ENCODE data around the gene VPS13D.

Gene VPS13D

DNA sequence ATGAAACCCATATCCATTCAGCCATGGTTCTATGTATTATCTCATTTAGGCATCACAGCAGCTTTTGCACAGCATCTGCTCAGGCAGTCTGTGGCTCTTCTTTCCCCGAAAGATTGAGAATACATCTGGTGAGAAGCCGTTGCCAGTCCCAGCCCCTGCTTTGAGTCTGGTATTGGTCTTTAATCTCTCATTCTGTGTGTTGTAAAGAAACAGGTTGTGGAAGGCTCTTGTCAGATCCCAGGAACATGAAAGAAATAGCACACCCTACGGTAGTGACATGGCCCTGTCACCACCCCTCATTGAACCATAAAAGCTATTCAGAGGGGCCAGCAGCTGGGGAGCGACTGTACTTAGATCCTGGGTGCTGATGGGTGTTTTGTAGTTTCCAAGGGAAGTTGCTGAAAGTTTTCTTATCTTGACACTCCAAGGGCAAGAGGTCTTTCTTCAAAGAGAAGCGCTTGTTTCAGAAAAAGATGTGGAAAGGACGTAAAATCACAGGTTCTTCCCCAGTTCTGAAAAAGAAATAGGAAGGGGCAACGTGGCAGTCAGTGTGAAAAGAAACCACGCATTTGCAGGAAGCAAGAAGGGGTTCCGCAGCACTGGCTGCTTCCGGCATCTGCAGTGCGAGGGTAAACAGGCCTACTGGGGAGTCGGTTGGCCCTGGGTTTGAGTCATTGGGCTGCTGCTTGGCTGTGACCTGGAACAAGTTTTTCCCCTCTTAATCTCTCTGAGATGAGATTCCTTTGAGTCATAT is 243.1 kb downstream of the VPS13D start:
- no peak overlapping the region for H3K9ac ChIP-seq (ENCODE audit: low read length)
- H3K36me3 ChIP-seq (ENCODE audit: insufficient read depth, low read length): peaks cover 5% of the 10 kb centered on the region; the same call in 1 of the 2 replicates
- no peak overlapping the region for H2AFZ ChIP-seq (ENCODE audit: low read length)
- no peaks in the 10 kb centered on the region for H3K27me3 ChIP-seq (ENCODE audit: insufficient read depth, low read length)
- no peak overlapping the region for H3K27ac ChIP-seq (ENCODE audit: low read depth, low read length, poor library complexity, severe bottlenecking)
- TF ChIP-seq, protein P1, sequence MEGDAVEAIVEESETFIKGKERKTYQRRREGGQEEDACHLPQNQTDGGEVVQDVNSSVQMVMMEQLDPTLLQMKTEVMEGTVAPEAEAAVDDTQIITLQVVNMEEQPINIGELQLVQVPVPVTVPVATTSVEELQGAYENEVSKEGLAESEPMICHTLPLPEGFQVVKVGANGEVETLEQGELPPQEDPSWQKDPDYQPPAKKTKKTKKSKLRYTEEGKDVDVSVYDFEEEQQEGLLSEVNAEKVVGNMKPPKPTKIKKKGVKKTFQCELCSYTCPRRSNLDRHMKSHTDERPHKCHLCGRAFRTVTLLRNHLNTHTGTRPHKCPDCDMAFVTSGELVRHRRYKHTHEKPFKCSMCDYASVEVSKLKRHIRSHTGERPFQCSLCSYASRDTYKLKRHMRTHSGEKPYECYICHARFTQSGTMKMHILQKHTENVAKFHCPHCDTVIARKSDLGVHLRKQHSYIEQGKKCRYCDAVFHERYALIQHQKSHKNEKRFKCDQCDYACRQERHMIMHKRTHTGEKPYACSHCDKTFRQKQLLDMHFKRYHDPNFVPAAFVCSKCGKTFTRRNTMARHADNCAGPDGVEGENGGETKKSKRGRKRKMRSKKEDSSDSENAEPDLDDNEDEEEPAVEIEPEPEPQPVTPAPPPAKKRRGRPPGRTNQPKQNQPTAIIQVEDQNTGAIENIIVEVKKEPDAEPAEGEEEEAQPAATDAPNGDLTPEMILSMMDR (IDR thresholded peaks at IDR 0.05; ENCODE audit: low read length): no peak
- no peak for TF ChIP-seq EZH2 (IDR thresholded peaks at IDR 0.05; ENCODE audit: borderline replicate concordance, low read length)
- no peaks in the 10 kb centered on the region for H3F3A ChIP-seq (ENCODE audit: insufficient read depth, low read length)
- no peaks in the 10 kb centered on the region for H3K9me2 ChIP-seq (ENCODE audit: low read depth, low read length)
- H3K4me1 ChIP-seq (ENCODE audit: insufficient read depth, low read length, severe bottlenecking): peaks cover 13% of the 10 kb centered on the region
- H3K79me2 ChIP-seq (ENCODE audit: insufficient read depth, low read length): no peaks in the 10 kb centered on the region
- no peak overlapping the region for H3K4me3 ChIP-seq (ENCODE audit: low read depth, low read length, poor library complexity, severe bottlenecking)
- H3K9me3 ChIP-seq (ENCODE audit: low read length): 0 out of 2 replicates have a peak, but pooled peaks cover 5% of the 10 kb centered on the region
- no peaks in the 10 kb centered on the region for H4K20me1 ChIP-seq (ENCODE audit: insufficient read depth, low read length)
- H3K4me2 ChIP-seq (ENCODE audit: low read length): peak overlapping the region; percentile 13; the same call in 1 of the 2 replicates

DNA sequence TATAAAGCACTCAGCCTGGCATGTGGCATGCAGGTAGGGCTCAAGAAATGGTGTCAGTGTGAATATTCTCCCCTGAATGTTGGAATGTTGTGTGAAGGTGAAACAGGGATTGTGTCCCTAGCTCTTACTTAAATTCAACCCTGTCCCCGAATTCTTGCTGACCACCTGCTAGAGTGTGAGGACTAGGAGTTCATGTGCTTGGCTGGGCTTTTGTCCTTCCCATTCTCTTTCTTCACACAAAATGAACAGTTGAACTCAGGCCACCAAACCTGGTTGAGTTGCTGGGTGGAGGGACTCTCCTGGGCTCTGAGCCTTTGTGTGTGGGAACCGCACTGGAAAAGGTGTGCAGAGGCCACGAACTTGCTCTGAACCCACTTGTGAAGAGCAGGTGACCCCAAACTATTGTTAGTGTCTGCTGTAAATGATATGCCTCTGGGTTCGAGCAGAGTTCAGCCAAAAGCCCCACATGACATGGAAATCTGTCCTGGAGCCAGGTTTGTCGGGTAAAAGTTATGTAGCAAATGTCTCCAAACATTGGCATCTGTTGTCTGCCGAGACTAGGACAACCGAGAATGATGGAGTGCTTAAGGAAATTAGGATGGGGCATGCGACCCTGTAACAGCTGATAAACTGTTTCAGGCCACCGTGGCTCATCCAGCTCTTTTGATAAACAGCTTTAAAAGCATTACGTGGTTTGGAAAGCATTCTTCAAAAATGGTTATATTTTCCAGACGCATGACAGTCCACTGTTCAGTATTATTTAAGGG is 243.9 kb downstream of the VPS13D start:
- Histone ChIP-seq H3K9me3 (ENCODE audit: low read length) (0 out of 2 replicates have a peak, but pooled peaks cover 5% of the 10 kb centered on the region), H2AFZ (ENCODE audit: low read length) (no peak overlapping the region), H3K4me2 (ENCODE audit: low read length) (peak overlapping the region; percentile 13; the same call in 1 of the 2 replicates), H3F3A (ENCODE audit: insufficient read depth, low read length) (no peaks in the 10 kb centered on the region), H3K9me2 (ENCODE audit: low read depth, low read length) (no peaks in the 10 kb centered on the region), H3K9ac (ENCODE audit: low read length) (no peak overlapping the region), H3K4me3 (ENCODE audit: low read depth, low read length, poor library complexity, severe bottlenecking) (no peak overlapping the region), H4K20me1 (ENCODE audit: insufficient read depth, low read length) (no peaks in the 10 kb centered on the region), H3K4me1 (ENCODE audit: insufficient read depth, low read length, severe bottlenecking) (peaks cover 13% of the 10 kb centered on the region), H3K79me2 (ENCODE audit: insufficient read depth, low read length) (no peaks in the 10 kb centered on the region), H3K27ac (ENCODE audit: low read depth, low read length, poor library complexity, severe bottlenecking) (no peak overlapping the region), H3K36me3 (ENCODE audit: insufficient read depth, low read length) (peaks cover 5% of the 10 kb centered on the region; the same call in 1 of the 2 replicates), H3K27me3 (ENCODE audit: insufficient read depth, low read length) (no peaks in the 10 kb centered on the region)
- TF ChIP-seq EZH2 (IDR thresholded peaks at IDR 0.05; ENCODE audit: borderline replicate concordance, low read length): no peak
- TF ChIP-seq, protein P1 (IDR thresholded peaks at IDR 0.05; ENCODE audit: low read length): no peak

DNA sequence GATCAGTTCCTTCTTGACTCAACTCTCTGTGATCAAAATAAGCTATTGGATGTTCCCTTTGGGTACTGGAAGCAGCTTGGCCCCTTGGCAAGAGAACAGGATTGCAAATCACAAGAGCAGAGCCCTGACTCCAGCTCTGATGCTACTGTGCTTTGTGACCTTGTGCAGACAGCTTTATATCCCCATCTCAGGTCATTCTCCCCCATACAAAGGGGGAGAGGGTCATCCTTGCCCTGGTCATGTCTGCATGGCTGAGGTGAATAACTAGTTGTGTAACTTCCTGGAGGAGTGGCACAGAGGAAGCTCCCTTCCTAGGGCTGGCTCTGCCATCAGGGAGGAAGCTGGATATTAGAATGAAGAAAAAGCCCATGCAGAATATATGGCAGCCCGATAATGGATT is 245.3 kb downstream of the VPS13D start:
- H3K4me1 ChIP-seq (ENCODE audit: insufficient read depth, low read length, severe bottlenecking): peaks cover 13% of the 10 kb centered on the region
- H3K9me3 ChIP-seq (ENCODE audit: low read length): 0 out of 2 replicates have a peak, but pooled peaks cover 5% of the 10 kb centered on the region
- H3K9me2 ChIP-seq (ENCODE audit: low read depth, low read length): no peaks in the 10 kb centered on the region
- H3F3A ChIP-seq (ENCODE audit: insufficient read depth, low read length): no peaks in the 10 kb centered on the region
- H3K36me3 ChIP-seq (ENCODE audit: insufficient read depth, low read length): peaks cover 5% of the 10 kb centered on the region; the same call in 1 of the 2 replicates
- no peak overlapping the region for H3K4me2 ChIP-seq (ENCODE audit: low read length)
- TF ChIP-seq EZH2 (IDR thresholded peaks at IDR 0.05; ENCODE audit: borderline replicate concordance, low read length): no peak
- TF ChIP-seq, protein P1 (IDR thresholded peaks at IDR 0.05; ENCODE audit: low read length): no peak
- H4K20me1 ChIP-seq (ENCODE audit: insufficient read depth, low read length): no peaks in the 10 kb centered on the region
- H3K27ac ChIP-seq (ENCODE audit: low read depth, low read length, poor library complexity, severe bottlenecking): no peak overlapping the region
- H3K9ac ChIP-seq (ENCODE audit: low read length): no peak overlapping the region
- no peak overlapping the region for H2AFZ ChIP-seq (ENCODE audit: low read length)
- H3K4me3 ChIP-seq (ENCODE audit: low read depth, low read length, poor library complexity, severe bottlenecking): no peak overlapping the region
- no peaks in the 10 kb centered on the region for H3K27me3 ChIP-seq (ENCODE audit: insufficient read depth, low read length)
- H3K79me2 ChIP-seq (ENCODE audit: insufficient read depth, low read length): no peaks in the 10 kb centered on the region
